GM12864 (cell line): Measurements from ENCODE around the gene CHID1.

Experiments used
- DNase-seq: peaks from one replicate; pipeline ENCODE4 v3.0.0-alpha.2; 2011; ENCODE audit warnings: low read depth
- H3K4me3 ChIP-seq: 2 replicates; pipeline ENCODE4 v1.5.1; 2011; ENCODE audit warnings: mild to moderate bottlenecking, low read depth, low read length, control low read depth
- TF ChIP-seq, protein P1 (sequence below): IDR thresholded peaks from 2 replicates; pipeline ENCODE4 v1.5.1; 2011; ENCODE audit warnings: low read depth, mild to moderate bottlenecking, moderate library complexity, low read length, control low read depth, inconsistent platforms; ENCODE audit errors: missing control alignments

The CHID1 gene

DNA sequence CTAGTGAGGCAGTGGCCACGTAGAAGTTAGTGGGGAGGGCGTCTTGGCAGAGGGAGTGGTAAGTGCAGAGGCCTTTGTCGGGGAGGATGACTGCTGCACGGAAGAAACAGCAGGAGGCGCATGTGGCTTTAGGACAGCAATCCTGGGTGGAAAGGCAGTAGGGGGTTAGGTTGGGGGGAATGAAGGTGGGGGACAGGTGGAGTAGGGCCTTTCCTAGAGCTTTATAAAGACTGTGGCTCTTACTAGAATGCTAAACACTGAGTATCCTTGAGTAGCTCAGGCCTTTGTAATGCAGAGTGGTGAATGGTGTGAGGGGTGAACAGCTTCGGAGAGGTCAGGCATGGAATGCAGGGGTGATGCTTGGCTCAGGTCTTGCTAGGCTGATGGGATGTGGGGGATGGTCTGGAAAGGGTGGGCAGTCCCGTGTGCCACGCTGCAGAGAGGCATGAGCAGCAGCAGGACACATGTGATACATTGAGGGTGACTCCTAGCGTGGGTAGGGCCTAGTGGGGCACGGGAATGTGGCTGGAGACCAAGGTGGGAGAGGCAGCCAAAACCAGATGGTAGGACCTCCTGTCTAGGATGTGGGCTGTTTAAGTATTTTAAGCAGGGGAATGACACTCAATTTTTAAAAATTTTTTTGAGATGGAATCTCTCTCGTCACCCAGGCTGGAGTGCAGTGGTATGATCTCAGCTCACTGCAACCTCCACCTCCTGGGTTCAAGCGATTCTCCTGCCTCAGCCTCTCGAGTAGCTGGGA, 34.3 kb upstream of the CHID1 start:
- TF ChIP-seq, protein P1, sequence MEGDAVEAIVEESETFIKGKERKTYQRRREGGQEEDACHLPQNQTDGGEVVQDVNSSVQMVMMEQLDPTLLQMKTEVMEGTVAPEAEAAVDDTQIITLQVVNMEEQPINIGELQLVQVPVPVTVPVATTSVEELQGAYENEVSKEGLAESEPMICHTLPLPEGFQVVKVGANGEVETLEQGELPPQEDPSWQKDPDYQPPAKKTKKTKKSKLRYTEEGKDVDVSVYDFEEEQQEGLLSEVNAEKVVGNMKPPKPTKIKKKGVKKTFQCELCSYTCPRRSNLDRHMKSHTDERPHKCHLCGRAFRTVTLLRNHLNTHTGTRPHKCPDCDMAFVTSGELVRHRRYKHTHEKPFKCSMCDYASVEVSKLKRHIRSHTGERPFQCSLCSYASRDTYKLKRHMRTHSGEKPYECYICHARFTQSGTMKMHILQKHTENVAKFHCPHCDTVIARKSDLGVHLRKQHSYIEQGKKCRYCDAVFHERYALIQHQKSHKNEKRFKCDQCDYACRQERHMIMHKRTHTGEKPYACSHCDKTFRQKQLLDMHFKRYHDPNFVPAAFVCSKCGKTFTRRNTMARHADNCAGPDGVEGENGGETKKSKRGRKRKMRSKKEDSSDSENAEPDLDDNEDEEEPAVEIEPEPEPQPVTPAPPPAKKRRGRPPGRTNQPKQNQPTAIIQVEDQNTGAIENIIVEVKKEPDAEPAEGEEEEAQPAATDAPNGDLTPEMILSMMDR = no peak
- H3K4me3 ChIP-seq = no peak overlapping the region
- no peak for DNase-seq

DNA sequence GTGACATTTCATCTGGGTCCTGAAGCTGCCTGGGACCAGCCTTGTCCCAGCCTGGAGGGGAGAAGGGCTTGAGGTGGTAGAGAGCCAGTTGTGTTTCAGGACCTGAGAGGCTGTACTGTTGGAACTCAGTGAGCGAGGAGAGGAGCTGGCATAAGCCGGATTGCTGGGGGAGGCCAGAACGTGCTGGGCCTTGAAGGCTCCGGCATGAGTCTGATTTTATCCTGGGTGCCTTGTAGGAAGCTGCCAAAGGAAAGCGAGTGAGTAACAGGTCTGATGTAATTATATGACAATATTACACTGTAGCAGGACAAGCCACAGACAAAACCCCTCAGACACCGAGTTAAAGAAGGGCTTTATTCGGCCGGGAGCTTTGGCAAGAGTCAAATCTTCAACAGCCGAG, 32.2 kb upstream of the CHID1 start:
- no peak for DNase-seq
- TF ChIP-seq, protein P1 = no peak
- H3K4me3 ChIP-seq = no peak overlapping the region

DNA sequence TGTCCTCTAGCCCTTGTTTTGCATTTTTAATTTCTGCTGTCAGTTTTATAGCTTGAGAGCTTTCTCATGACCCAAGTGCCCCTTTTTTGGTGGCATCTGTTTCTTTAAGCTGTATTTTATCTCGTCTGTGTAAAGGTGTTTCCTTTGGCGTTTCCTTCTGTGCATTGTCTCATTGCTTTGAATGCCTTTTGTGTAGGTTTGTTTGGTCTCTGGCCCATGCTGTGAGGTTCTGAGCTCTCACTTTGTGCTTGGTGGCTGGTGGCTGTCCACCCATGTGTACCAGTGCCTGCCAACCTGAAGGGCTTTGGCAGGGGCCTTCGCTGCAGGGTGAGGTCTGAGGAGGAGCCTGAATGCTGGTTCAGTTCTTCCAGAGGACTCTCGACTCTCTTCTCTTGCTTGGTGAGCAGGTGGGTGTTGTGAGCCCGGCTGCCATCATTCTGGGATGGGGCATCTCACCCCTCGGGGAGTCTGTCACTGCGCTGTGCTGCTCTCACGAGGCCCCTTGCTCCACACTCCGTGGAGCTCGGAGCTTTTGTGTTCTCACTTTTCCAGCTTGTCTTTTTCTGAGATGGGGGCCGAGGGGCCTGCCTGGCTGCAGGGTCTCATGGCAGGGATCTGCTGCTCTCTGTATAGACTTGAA, 30.0 kb upstream of the CHID1 start:
- DNase-seq = no peak
- H3K4me3 ChIP-seq = no peak overlapping the region
- TF ChIP-seq, protein P1 = no peak

DNA sequence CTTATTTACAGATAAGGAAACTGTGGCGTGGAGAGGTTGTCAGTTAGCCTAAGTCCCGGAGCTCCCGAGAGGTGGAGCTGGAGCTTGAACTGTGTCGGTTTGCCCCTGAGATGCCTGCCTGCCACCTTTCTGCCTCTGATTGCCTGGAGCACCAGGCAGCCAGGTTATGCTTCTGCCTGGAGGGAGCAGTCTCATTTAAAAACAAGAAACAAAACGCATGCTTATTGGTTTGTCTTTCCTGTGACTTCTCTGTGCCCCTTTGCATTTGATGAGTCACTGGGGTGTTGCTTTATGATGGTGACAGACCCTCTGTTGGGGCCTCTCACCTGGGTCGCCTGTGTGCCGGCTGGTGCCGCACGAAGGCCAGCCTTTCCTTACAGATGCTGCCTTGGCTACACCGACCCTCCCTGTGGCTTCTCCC, 27.2 kb upstream of the CHID1 start:
- no peak for DNase-seq
- H3K4me3 ChIP-seq = no peak overlapping the region
- TF ChIP-seq, protein P1 = no peak

DNA sequence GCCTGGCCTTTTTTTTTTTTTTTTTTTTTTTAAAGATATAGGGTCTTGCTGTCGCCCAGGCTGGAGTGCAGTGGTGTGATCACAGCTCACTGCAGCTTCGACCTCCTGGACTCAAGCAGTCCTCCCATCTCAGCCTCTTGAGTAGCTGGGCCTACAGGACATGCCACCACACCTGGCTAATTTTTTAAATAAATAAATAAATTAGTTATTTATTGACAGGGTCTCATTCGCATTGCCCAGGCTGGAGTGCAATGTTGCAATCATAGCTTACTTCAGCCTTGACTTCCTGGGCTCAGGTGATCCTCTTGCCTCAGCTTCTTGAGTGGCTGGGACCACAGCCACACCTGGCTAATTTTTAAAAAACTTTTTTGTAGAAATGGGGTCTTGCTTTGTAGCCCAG, 25.6 kb upstream of the CHID1 start:
- no peak for DNase-seq
- H3K4me3 ChIP-seq = no peak overlapping the region
- TF ChIP-seq, protein P1 = no peak

DNA sequence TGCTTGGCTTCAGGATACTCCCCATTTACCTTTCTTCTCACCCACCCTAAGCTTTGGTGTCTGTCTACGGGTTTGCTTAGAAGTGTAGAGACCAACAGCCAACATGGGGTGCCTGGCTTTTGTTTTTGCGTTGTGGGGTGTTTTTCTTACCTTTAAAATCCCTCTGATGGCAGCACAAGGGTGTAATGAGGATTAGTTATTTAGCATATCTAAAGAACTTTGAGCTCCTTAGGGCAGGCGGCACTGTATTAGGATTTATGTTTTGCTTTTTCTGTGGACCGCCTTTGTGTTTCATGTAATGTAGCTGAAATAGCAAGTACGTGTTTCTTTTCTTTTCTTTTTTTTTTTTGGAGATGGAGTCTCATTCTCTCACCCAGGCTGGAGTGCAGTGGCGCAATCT, 23.9 kb upstream of the CHID1 start:
- DNase-seq = no peak
- no peak overlapping the region for H3K4me3 ChIP-seq
- TF ChIP-seq, protein P1 = no peak
